Stimulated activated CD4-positive, alpha-beta T cell treated with anti-CD3 and anti-CD28 coated beads, Interleukin-15, amount 100 ng/mL, for 48 hours (primary cell): ENCODE results near the gene AKT2.

Source experiments
- DNase-seq, 2 donors: peaks; one replicate each; pipeline ENCODE4 v3.0.0-alpha.2; 2020; ENCODE audit warnings: low read depth in 2 of 2

The AKT2 gene

GRCh38 chr19:40273469-40274360 lies 11.4 kb downstream of the AKT2 start:
- DNase-seq = no peak

DNA sequence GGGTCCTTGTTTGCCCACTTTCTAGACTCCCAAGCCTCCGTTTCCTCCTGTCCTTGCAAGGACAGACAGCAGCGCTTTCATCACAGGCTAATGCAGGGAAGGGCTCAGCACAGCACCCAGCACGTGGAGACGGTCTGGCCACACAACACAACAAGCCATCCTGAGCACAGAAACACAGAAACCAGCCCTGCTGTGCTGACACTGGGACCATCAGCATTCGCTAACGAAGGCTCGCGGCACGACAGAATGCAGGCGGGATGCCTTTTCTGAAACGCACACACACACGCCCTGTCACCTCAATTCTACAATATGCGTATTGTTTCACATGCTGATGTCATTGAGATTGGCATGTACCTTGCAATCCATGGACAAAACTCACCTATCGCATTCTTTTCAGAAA lies 12.9 kb downstream of the AKT2 start:
- no peak for DNase-seq

- no peak for DNase-seq
These were observed 13.4 kb downstream of the AKT2 start for GRCh38 chr19:40271706-40272105.

- no peak for DNase-seq
These were observed 14.6 kb downstream of the AKT2 start for GRCh38 chr19:40270362-40271089.

- no peak for DNase-seq
These were observed 15.8 kb downstream of the AKT2 start for GRCh38 chr19:40269216-40269940.

DNA sequence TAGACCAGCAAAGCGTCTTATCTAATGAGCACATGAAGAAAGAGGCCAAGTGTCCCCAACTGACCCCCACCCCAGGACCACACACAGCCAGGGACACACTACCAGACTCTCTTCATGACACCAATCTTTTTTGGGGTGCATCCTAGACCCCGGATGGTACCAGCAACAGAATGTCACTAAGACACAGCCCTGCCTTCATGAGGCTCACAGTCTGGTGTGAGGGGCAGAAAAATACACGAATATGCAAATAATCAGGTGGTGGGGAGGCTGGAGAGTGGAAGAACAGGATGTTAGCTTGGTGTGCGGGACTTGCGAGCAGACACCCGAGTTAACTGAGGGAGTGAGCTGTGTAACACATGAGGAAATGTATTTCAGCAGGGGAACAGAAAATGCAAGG lies 17.5 kb downstream of the AKT2 start:
- no peak for DNase-seq

DNA sequence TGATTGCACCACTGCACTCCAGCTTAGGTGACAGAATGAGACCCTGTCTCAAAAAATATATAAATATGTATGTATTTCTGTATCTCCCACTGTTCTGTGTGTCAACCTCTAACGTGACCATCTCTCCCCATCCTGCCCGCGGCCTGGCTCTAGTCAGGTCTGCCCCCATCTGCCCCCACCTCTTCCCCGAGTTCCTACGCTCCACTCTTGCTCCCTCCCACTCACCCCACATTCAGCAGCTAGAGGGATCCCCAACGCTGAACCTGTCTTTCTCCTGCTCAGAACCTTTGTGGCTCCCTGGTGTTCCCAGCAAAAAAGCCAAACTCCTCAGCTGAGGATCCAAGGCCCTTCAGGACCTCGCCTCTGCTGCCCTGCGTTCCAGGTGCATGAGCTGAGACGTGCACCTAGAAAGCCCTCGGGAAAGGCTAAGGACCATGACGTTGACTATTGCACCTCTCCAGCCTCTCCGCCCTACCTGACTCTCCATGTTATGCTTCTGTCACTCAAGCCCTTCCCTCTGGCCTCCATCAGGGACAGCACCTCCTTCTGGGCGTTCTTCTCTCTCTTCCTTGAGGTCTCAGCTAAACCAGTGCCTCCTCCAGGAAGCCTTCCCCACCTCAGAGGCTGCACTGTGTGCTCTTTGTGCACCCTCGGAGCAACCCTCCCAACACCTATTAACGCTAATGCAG lies 18.1 kb downstream of the AKT2 start:
- no peak for DNase-seq

GRCh38 chr19:40266119-40266518 lies 19.0 kb downstream of the AKT2 start:
- DNase-seq = no peak

- DNase-seq = no peak
These were observed 19.4 kb downstream of the AKT2 start for GRCh38 chr19:40265763-40266099.

DNA sequence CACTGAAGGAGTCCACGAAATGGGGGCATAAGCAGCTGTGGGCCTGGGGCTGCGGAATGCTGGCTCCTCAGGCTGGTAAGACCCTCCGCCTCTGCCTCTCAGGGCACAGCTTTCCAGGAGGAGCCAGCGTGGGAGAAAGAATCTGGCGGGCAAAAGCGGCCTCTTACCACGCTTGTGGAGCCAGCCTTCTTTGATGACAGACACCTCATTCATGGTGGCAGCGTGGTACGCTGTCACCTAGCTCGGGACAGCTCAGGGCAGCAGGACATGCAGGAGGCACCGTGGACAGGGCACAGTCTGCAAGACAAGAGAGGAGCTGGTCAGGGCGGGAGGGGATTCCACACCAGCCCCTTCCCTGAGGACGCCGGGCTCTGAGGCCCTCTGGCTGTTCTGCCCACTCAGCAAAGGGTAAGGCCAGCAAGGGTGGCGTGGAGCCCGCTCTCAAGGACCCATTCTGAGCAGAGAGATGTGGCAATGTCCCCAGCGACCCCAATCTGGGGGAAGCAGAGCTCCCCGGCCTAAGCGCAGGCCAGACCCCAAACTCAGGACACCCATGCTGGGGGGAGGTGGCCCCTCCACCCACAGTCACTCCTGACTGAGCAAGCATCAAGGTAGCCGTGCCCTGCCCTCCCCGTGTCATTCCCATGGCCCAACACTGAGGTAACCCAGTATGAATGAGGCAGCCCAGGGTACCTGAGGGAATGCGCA lies 19.9 kb downstream of the AKT2 start:
- no peak for DNase-seq

DNA sequence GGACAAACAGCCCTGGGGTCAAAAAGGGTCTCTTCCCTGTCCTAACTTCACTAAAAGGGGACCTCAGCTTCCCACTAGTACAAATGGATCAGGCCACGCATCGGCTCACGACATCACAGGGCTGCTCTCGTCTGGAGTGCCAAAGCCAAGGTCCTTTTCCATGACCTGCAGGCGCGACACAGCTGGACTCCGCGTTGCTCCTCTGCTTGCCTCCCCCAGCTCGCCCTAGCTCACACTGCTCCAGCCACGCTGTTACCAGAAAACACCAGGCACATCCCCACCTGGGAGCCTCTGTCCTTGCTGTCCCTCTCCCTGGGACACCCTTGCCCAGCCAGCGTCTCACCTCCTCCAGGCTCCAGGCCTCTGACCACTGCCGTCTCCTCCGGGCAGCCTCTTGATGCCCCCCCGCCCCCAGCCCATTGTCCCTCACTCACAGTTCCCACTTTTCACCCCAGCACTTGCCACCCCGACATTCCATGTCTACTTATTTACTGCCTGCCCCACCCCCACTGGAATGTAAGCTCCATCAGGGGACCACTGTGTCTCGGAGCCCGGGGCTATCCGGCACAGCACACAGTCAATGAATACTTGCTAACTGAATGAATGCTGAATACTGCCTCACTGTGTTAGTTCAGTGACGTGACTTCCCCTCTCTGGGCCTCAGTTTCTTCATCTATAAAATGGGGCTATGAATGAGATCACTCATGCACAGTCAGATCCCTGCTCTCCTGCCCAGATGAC lies 20.7 kb downstream of the AKT2 start:
- no peak for DNase-seq

- no peak for DNase-seq
These were observed 21.5 kb downstream of the AKT2 start for GRCh38 chr19:40263440-40264313.

DNA sequence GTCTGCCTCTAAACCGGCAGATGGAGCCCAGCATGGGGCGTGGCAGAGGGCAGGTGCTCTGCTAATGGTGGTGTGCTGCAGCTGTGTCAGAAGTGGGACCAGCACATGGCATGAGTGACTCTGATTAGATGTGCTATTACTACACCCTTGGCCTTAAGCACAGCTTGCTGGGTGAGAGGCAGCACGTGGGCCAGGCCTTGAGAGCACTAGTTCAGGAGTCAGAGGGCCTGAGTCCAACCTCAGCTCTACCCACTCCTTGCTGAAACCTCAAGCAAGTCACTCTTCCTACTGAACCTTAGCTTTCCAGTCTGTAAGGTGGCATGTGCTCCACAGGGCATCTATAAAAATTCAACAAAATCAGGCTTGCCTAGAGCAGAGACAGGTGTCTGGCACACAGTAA lies 22.7 kb downstream of the AKT2 start:
- DNase-seq = no peak

- no peak for DNase-seq
These were observed 23.5 kb downstream of the AKT2 start for GRCh38 chr19:40261631-40262030.

DNA sequence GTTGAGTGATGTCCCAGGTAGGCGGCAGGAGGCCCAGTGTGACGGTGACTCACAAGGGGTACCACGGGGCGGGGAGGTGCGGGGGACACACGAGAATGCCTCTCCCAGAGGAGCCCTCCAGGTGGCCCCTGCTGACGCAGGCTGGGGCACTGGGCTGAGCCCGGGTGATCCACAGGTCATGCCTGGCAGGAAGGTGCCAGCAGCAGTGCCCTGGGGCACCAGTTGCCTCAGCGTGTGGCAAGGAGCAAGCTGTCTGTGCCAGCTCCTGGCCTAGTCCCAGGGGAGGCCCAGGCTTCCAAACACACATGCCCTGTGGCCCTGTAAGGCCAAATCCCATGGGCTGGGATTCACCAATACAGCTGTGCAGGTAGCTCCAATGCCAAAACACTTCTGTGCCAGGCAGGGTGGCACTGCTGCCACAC lies 28.0 kb downstream of the AKT2 start:
- no peak for DNase-seq

- DNase-seq = no peak
These were observed 28.6 kb downstream of the AKT2 start for GRCh38 chr19:40256512-40256911.

DNA sequence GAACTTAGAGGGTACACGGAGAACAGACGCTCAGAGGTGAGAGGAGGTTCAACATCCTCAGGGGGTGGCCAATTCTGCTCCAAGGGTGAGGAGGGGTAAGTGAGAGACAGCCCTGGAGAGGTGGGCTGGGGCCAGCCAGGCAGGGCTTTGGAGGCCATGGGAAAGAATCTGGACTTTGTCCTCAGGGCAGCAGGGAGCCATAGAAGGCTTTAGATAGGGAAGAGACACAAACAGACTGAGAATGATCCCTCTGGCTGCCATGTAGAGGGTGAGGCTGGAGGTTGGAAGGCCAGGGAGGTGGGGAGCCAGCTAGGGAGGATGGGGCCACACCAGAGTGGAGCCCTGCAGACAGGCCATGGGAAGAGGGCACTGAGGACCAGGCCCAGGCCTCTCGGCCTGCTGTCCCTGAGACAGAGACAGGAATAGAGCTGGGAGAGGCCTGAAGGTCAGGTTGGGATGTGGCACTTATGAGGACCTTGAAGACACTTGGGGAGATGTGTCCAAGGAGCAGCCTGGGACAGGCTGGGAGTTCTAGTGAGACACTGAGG lies 29.5 kb downstream of the AKT2 start:
- no peak for DNase-seq

GRCh38 chr19:40254714-40255418 lies 30.3 kb downstream of the AKT2 start:
- no peak for DNase-seq

GRCh38 chr19:40253611-40254092 lies 31.5 kb downstream of the AKT2 start:
- DNase-seq = no peak
